Progenitor cell of endocrine pancreas (in vitro differentiated cells): ENCODE measurements around the gene SIM1. TPM values are rescaled to one million over a fixed set of nuclear protein-coding genes. Genes with fewer than 3 reads are reported as not detected.

Source experiments
- DNase-seq: peaks from one replicate; pipeline ENCODE4 v3.0.0; 2021; ENCODE audit warnings: low spot score; ENCODE audit not compliant: unreplicated experiment
- H3K27ac Mint-ChIP-seq: 2 replicates; pipeline ENCODE4 v1.8.0; 2021; ENCODE audit warnings: mild to moderate bottlenecking, moderate library complexity, mixed read lengths
- H3K27me3 Mint-ChIP-seq: 2 replicates; pipeline ENCODE4 v1.8.0; 2021; ENCODE audit warnings: mixed read lengths
- H3K36me3 Mint-ChIP-seq: 2 replicates; pipeline ENCODE4 v1.8.0; 2022; ENCODE audit warnings: mixed read lengths; ENCODE audit not compliant: insufficient read depth
- H3K4me1 Mint-ChIP-seq: 2 replicates; pipeline ENCODE4 v1.8.0; 2021; ENCODE audit warnings: low read depth, mixed read lengths
- H3K4me3 Mint-ChIP-seq: 2 replicates; pipeline ENCODE4 v1.8.0; 2021; ENCODE audit warnings: low read depth, mild to moderate bottlenecking, moderate library complexity, mixed read lengths
- H3K9me3 Mint-ChIP-seq: 2 replicates; pipeline ENCODE4 v1.8.0; 2021; ENCODE audit warnings: low read depth, mixed read lengths
- total RNA-seq: library from RNA; stranded (reverse); gene quantifications from 2 replicates; pipeline ENCODE4 v1.2.1, GENCODE V29; 2021
- TF ChIP-seq, protein P1 (sequence below): fragments of 200-600 bp; sonication (generic); IDR thresholded peaks from one replicate; pipeline ENCODE4 v1.5.0; 2021; ENCODE audit warnings: antibody characterized with exemption, mild to moderate bottlenecking; ENCODE audit not compliant: unreplicated experiment

The SIM1 gene
- total RNA-seq, 1 donor from 2014 or later = 6.9 TPM

DNA sequence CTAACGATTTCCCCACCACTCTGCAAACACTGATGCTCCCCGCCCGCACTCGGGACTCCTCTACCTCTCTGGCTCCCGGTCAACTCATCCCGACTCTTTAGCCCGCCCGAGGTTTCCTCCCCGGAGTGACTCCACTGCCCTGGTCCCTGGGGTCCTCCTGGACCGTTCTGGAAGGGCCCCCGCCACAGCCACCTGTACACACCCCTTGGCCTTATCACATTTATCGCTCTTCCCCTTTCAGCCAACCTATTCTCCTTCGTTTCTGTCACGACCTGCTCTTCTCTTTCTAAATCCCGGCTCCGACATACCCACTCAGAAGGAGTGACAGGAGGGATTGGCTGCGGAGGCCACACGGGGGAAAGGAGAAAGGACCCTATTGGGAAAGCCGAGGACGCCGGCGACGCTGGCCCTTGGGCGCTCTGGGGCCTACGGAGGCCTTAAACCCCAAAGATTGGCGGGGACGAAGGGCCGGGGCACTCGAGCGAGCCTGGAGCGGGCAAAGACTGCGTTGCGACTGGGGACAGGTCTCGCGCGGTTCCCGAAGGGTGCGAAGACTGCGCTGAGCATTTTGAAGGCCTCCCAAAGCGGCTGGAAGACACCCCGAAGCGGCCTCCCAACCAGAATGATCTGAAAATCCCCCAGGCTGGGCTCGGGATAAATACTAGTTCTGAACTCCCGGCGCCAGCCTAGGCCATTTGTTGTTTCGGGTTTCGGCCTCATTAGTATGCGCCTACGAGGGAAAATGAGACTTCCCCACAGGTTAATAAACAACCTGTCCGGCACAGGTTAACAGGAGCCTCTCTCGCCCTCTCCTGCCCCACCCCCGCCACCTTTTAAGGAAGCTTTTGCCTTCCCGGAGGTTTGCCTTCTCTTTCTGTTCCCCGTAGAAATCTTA lies 9.2 kb downstream of the SIM1 start:
- Mint-ChIP-seq H3K27ac (peak overlapping the region; percentile 96), H3K4me1 (peaks cover 25% of the 10 kb centered on the region), H3K27me3 (peaks cover 61% of the 10 kb centered on the region), H3K9me3 (no peaks in the 10 kb centered on the region), H3K36me3 (no peaks in the 10 kb centered on the region), H3K4me3 (peak overlapping the region; percentile 64)
- TF ChIP-seq, protein P1, sequence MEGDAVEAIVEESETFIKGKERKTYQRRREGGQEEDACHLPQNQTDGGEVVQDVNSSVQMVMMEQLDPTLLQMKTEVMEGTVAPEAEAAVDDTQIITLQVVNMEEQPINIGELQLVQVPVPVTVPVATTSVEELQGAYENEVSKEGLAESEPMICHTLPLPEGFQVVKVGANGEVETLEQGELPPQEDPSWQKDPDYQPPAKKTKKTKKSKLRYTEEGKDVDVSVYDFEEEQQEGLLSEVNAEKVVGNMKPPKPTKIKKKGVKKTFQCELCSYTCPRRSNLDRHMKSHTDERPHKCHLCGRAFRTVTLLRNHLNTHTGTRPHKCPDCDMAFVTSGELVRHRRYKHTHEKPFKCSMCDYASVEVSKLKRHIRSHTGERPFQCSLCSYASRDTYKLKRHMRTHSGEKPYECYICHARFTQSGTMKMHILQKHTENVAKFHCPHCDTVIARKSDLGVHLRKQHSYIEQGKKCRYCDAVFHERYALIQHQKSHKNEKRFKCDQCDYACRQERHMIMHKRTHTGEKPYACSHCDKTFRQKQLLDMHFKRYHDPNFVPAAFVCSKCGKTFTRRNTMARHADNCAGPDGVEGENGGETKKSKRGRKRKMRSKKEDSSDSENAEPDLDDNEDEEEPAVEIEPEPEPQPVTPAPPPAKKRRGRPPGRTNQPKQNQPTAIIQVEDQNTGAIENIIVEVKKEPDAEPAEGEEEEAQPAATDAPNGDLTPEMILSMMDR = no peak
- DNase-seq = no peak

DNA sequence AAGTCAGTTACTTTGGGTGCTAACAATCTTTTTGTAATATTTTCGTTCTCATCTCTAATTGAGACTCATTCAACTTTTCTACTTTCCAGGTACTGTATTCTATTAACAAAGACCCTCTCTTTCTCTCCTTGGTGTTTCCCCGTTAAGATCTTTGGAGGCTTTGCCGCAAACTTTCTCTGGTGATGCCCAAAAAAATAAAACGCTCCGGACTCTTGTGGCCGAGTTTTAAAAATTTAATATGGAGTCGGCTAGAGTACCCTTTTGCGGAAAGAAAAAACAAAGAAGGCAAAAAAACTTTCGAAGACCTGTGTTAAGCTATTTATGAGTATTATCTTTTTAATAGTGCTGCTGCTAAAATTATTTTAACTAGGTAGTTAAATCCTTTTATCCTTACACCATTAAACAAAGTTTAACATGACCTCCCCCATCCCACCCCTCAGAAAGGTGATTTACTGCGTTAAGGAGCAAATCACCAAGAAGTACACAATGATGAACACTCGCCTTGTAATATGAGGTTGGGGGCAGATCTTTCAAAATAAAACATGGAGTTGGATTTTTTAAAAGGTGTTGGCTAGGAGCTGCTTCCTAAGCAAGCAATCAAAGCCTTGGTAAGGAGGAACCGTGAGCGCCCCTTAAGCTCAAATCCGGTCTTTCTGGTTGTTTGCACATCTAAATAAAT lies 10.0 kb downstream of the SIM1 start:
- DNase-seq = no peak
- Mint-ChIP-seq H3K4me1 (peaks cover 25% of the 10 kb centered on the region), H3K9me3 (no peaks in the 10 kb centered on the region), H3K36me3 (no peaks in the 10 kb centered on the region), H3K27me3 (peaks cover 55% of the 10 kb centered on the region), H3K27ac (peak overlapping the region; percentile 96), H3K4me3 (peak overlapping the region; percentile 64)
- TF ChIP-seq, protein P1 = no peak

DNA sequence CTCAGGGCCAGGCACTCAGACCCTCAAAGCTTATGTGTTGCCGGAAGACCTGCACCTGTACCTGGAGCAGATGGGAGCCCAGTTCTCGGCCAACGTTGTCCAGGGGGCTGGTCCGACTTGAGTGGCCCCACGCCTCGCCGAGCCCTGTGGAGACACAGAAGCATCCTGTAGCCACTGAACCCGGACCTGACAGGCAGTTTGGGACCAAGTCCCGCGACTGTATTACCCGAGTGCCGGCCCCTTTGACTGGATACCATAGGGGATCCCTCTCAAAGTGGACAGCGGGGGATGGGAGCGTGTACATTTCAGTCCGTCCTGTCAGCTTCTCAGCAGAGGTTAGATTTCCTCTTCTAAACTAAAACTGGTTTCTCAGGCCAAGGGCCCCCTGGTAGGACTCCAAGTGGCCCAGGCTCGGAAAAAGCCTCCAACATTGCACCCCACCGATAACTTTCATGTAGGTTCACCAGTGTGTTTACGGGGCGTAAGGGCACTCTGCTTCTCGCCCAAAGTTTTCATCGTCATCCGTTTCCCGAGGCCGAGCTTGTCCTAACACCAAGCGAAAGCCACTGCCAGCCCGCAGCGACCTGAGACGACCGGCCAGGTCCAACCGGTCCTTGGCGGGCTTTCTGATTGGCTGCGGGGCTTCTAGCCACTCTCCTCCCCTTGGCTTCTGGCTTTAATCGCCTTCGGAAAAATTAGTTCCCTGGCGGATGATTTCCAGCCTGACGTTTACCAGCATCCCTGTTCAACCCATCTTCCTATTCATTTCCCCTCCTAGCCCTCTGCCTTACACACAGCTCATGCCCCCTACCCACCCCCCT lies 10.8 kb downstream of the SIM1 start:
- DNase-seq = peak; percentile 59
- Mint-ChIP-seq H3K27ac (peak overlapping the region; percentile 40), H3K4me1 (peaks cover 25% of the 10 kb centered on the region), H3K36me3 (peaks cover 2% of the 10 kb centered on the region), H3K27me3 (peaks cover 47% of the 10 kb centered on the region), H3K9me3 (no peaks in the 10 kb centered on the region), H3K4me3 (peak overlapping the region; percentile 64)
- TF ChIP-seq, protein P1 = no peak

DNA sequence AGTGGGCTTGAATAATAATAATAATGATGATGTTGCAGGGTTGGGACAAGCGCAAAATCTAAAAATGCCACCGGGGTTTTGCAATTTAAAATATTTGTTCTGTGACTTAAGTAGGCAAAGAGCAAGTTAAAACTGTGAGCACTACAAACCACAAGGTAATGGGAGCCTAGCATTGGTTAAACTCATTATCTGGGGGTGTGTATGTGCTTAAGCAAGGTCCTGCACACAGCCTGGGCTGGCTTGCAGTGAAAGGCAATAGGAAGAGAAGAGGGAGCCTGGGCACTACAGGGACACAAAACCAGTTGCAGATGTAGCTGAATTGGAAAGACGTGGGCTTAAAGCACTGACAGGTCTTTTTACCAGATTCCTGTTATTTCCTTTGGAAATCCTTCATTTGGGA lies 11.7 kb downstream of the SIM1 start:
- Mint-ChIP-seq H3K4me1 (peaks cover 25% of the 10 kb centered on the region), H3K27me3 (peaks cover 38% of the 10 kb centered on the region), H3K4me3 (no peak overlapping the region), H3K27ac (no peak overlapping the region), H3K36me3 (peaks cover 2% of the 10 kb centered on the region), H3K9me3 (no peaks in the 10 kb centered on the region)
- DNase-seq = no peak
- TF ChIP-seq, protein P1 = no peak

DNA sequence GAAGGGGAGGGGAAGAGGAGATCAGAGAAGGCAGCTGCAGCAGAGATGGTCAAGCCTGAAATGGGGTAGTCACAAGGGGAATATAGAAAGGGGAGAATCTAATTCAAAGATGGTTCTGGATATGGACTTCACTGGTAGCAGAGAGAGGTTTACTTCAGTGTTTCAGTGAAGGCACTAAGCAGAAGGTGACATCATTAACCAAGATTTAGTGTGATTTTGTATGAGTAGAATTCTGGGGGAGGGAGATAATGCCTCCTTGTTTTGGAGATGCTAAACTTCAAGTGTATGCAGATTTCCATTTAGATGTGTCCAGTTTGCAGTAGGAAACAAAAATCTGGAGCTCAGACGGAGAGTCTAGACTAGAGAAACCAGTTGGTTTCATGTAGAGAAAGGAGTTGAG lies 13.1 kb downstream of the SIM1 start:
- H3K9me3 Mint-ChIP-seq = no peaks in the 10 kb centered on the region
- DNase-seq = no peak

More for the DNA sequence above, 13.1 kb downstream of the SIM1 start:
- TF ChIP-seq, protein P1 = no peak
- Mint-ChIP-seq H3K27me3 (peaks cover 24% of the 10 kb centered on the region), H3K4me3 (no peak overlapping the region), H3K4me1 (peaks cover 22% of the 10 kb centered on the region), H3K27ac (no peak overlapping the region), H3K36me3 (peaks cover 2% of the 10 kb centered on the region)
